ENCODE results near the gene ASB1.

Gene ASB1

GRCh38 chr2:238492840-238493239 is 66.1 kb downstream of the ASB1 start:
- TF ChIP-seq REST (IDR thresholded peaks at IDR 0.05; ENCODE audit: insufficient read depth in 1 of 2, low read depth in 2 of 2, low read length in 2 of 2), result no peak
- no peak for TF ChIP-seq POLR2AphosphoS5 (IDR thresholded peaks at IDR 0.05; ENCODE audit: low read depth, low read length)
- TF ChIP-seq FOXP2 (optimal IDR thresholded peaks at IDR 0.05; ENCODE audit: borderline replicate concordance, extremely low read depth, extremely low read length, insufficient read depth), result no peak
- no peak for TF ChIP-seq TAF1 (IDR thresholded peaks at IDR 0.05; ENCODE audit: borderline replicate concordance, insufficient read depth, low read length)
- no peak for TF ChIP-seq SIN3A (IDR thresholded peaks at IDR 0.05; ENCODE audit: borderline replicate concordance, insufficient read depth, low read length)

GRCh38 chr2:238493411-238493810 is 66.7 kb downstream of the ASB1 start:
- TF ChIP-seq SIN3A (IDR thresholded peaks at IDR 0.05; ENCODE audit: borderline replicate concordance, insufficient read depth, low read length), result no peak
- TF ChIP-seq REST (IDR thresholded peaks at IDR 0.05; ENCODE audit: insufficient read depth in 1 of 2, low read depth in 2 of 2, low read length in 2 of 2), result no peak
- no peak for TF ChIP-seq POLR2AphosphoS5 (IDR thresholded peaks at IDR 0.05; ENCODE audit: low read depth, low read length)
- no peak for TF ChIP-seq FOXP2 (optimal IDR thresholded peaks at IDR 0.05; ENCODE audit: borderline replicate concordance, extremely low read depth, extremely low read length, insufficient read depth)
- TF ChIP-seq TAF1 (IDR thresholded peaks at IDR 0.05; ENCODE audit: borderline replicate concordance, insufficient read depth, low read length), result no peak

GRCh38 chr2:238493880-238494572 is 67.3 kb downstream of the ASB1 start:
- no peak for TF ChIP-seq FOXP2 (optimal IDR thresholded peaks at IDR 0.05; ENCODE audit: borderline replicate concordance, extremely low read depth, extremely low read length, insufficient read depth)
- no peak for TF ChIP-seq REST (IDR thresholded peaks at IDR 0.05; ENCODE audit: insufficient read depth in 1 of 2, low read depth in 2 of 2, low read length in 2 of 2)
- no peak for TF ChIP-seq SIN3A (IDR thresholded peaks at IDR 0.05; ENCODE audit: borderline replicate concordance, insufficient read depth, low read length)
- no peak for TF ChIP-seq TAF1 (IDR thresholded peaks at IDR 0.05; ENCODE audit: borderline replicate concordance, insufficient read depth, low read length)
- no peak for TF ChIP-seq POLR2AphosphoS5 (IDR thresholded peaks at IDR 0.05; ENCODE audit: low read depth, low read length)

- TF ChIP-seq REST (IDR thresholded peaks at IDR 0.05; ENCODE audit: insufficient read depth in 1 of 2, low read depth in 2 of 2, low read length in 2 of 2), result no peak
Measured at GRCh38 chr2:238494573-238494961, 67.8 kb downstream of the ASB1 start.

GRCh38 chr2:238495422-238495821 is 68.7 kb downstream of the ASB1 start:
- TF ChIP-seq REST (IDR thresholded peaks at IDR 0.05; ENCODE audit: insufficient read depth in 1 of 2, low read depth in 2 of 2, low read length in 2 of 2), result no peak
- TF ChIP-seq TAF1 (IDR thresholded peaks at IDR 0.05; ENCODE audit: borderline replicate concordance, insufficient read depth, low read length), result no peak
- TF ChIP-seq SIN3A (IDR thresholded peaks at IDR 0.05; ENCODE audit: borderline replicate concordance, insufficient read depth, low read length), result no peak
- no peak for TF ChIP-seq POLR2AphosphoS5 (IDR thresholded peaks at IDR 0.05; ENCODE audit: low read depth, low read length)
- no peak for TF ChIP-seq FOXP2 (optimal IDR thresholded peaks at IDR 0.05; ENCODE audit: borderline replicate concordance, extremely low read depth, extremely low read length, insufficient read depth)
